HepG2 (cell line): ENCODE data around the gene CCRL2. TPM values are rescaled to one million over a fixed set of nuclear protein-coding genes. Genes with fewer than 3 reads are reported as not detected.

Experiments used
- ATAC-seq: fragments of 200-7000 bp; cut with Tn5 transposase; 3 replicates; pipeline ENCODE4 v1.9.1; 2020; ENCODE audit warnings: mild to moderate bottlenecking, moderate library complexity
- BruUV-seq: library from RNA; stranded (reverse); fragments of 400-500 nt; replicated peaks from 2 replicates; lab custom pipeline; 2021; lab: Mats Ljungman, UMichigan
- CTCF ChIA-PET: fragments of 300-600 bp; formaldehyde crosslinking; extraction: SDS; loops from one replicate; lab custom pipeline; 2021; ENCODE audit warnings: low total read pairs, inconsistent platforms, low intra/inter-chr PET ratio; lab: Yijun Ruan, JAX
- POLR2A ChIA-PET: fragments of 350-600 bp; sonication (Branson Sonifier 250); formaldehyde crosslinking; loops from one replicate; lab custom pipeline; 2020; ENCODE audit warnings: antibody characterized with exemption, inconsistent platforms; lab: Yijun Ruan, JAX
- DNase-seq: peaks from one replicate; pipeline ENCODE4 v3.0.0-alpha.2; 2015; ENCODE audit warnings: low spot score
- FAIRE-seq: peaks from 3 replicates; lab custom pipeline; 2011; peaks lifted over from hg19 to GRCh38; lab: Jason Lieb, UNC
- H2AFZ ChIP-seq: one replicate; pipeline ENCODE4 v1.6.1; 2011; ENCODE audit warnings: low read length, inconsistent platforms
- H3K27ac ChIP-seq: fragments of 300-600 bp; 3 replicates; pipeline ENCODE4 v1.8.0; 2011; ENCODE audit warnings: mixed run types, mild to moderate bottlenecking, mixed read lengths, low read length, inconsistent platforms; ENCODE audit not compliant: insufficient read depth; ENCODE audit errors: extremely low read length
- H3K27me3 ChIP-seq, 2 experiments: fragments of 200-600 bp in 1 of 2; 2 replicates in 1 of 2; 3 replicates in 1 of 2; pipeline versions ENCODE4 v1.6.0 to v1.8.0; 2011; ENCODE audit warnings: low read length in 2 of 2, mild to moderate bottlenecking in 2 of 2, moderate library complexity in 2 of 2, inconsistent platforms in 1 of 2; ENCODE audit not compliant: insufficient read depth in 2 of 2, control insufficient read depth in 1 of 2
- H3K36me3 ChIP-seq, 2 experiments: fragments of 200-600 bp in 1 of 2; replicated peaks in 1 of 2; 2 replicates in 1 of 2; 3 replicates in 1 of 2; pipeline versions ENCODE4 v1.5.1 to v1.8.0; 2011; ENCODE audit warnings: low read length in 2 of 2, inconsistent platforms in 1 of 2; ENCODE audit not compliant: insufficient read depth in 2 of 2, control insufficient read depth in 1 of 2
- H3K4me1 ChIP-seq: 2 replicates; pipeline ENCODE4 v1.5.1; 2012; ENCODE audit warnings: low read length, inconsistent platforms; ENCODE audit not compliant: insufficient read depth
- H3K4me2 ChIP-seq: 2 replicates; pipeline ENCODE4 v1.6.0; 2011; ENCODE audit warnings: low read depth, low read length, inconsistent platforms
- H3K4me3 ChIP-seq, 3 experiments: fragments of 200-600 bp in 1 of 3; sonication (generic), shearing (Covaris generic) in 1 of 3; replicated peaks in 1 of 3; 2 replicates each; pipeline ENCODE4 v1.5.1; 2011 to 2016; ENCODE audit warnings: low read length in 3 of 3, inconsistent platforms in 2 of 3, low read depth in 2 of 3, mild to moderate bottlenecking in 2 of 3, control low read depth in 1 of 3, mixed read lengths in 1 of 3; ENCODE audit not compliant: insufficient read depth in 1 of 3
- H3K79me2 ChIP-seq: one replicate; pipeline ENCODE4 v1.6.1; 2011; ENCODE audit warnings: low read length, inconsistent platforms; ENCODE audit not compliant: insufficient read depth
- H3K9ac ChIP-seq: 2 replicates; pipeline ENCODE4 v1.6.0; 2011; ENCODE audit warnings: mild to moderate bottlenecking, low read depth, low read length, inconsistent platforms; ENCODE audit not compliant: insufficient read depth
- H3K9me3 ChIP-seq: 2 replicates; pipeline ENCODE4 v1.5.1; 2012; ENCODE audit warnings: mild to moderate bottlenecking, low read length
- H4K20me1 ChIP-seq: 2 replicates; pipeline ENCODE4 v1.6.0; 2011; ENCODE audit warnings: inconsistent platforms, mild to moderate bottlenecking, low read length, moderate library complexity; ENCODE audit not compliant: insufficient read depth
- CEBPB ChIP-seq: IDR thresholded peaks from 2 replicates; pipeline ENCODE4 v1.6.1; 2011; ENCODE audit warnings: low read depth, low read length, improper control_type of control experiment, borderline replicate concordance
- WGBS: methylation state at CpG from one replicate; pipeline ENCODE4 v1.1.6; 2017; ENCODE audit warnings: low lambda C conversion rate; 5-methylcytosine and 5-hydroxymethylcytosine counted together
- in situ Hi-C: cut with HindIII; loops from 2 replicates; pipeline ENCODE4 v1.10.0; 2017; ENCODE audit warnings: low pct_unique_long_range_greater_than_20kb; ENCODE audit not compliant: extremely low pct_ligation_motif_present
- intact Hi-C: fragments of 100-400 bp; cut with micrococcal nuclease; formaldehyde crosslinking; loops from one replicate; pipeline ENCODE4 v1.10.0; 2022; ENCODE audit not compliant: unreplicated experiment
- polyA plus RNA-seq, 8 experiments: library from polyadenylated mRNA; depleted of rRNA in 3 of 8; stranded (reverse) in 7 of 8; unstranded in 1 of 8; fragments of >200 nt; fragmentation: Illumina TruSeq in 4 of 8; extraction: Trizol in 4 of 8; gene quantifications; 2 replicates each; pipeline versions ENCODE4 v1.2.1 to v1.2.3, GENCODE V29; 2011 to 2016; ENCODE audit warnings: low read depth in 4 of 8, missing spikeins in 1 of 8, mixed read lengths in 1 of 8; ENCODE audit not compliant: insufficient read depth in 1 of 8
- total RNA-seq, 5 experiments: library from RNA; depleted of rRNA; stranded (reverse); fragments of >200 nt; fragmentation: Illumina TruSeq; extraction: Trizol; gene quantifications; 2 replicates each; pipeline ENCODE4 v1.2.3, GENCODE V29; 2016; ENCODE audit warnings: low read depth in 1 of 5
- TF ChIP-seq, protein P1 (sequence below): sonication (generic); formaldehyde crosslinking; IDR thresholded peaks from 2 replicates; pipeline ENCODE4 v1.5.0; 2020; ENCODE audit warnings: missing genetic modification reagents
- TF ChIP-seq, protein P2 (sequence below): sonication (generic); formaldehyde crosslinking; IDR thresholded peaks from 2 replicates; pipeline ENCODE4 v1.5.1; 2020; ENCODE audit warnings: missing genetic modification reagents, mild to moderate bottlenecking, borderline replicate concordance
- TF ChIP-seq, protein P3 (sequence below), 2 experiments: fragments of 450-650 bp in 1 of 2; sonication (generic) in 1 of 2; formaldehyde crosslinking; IDR thresholded peaks; 2 replicates each; pipeline versions ENCODE4 v1.5.0 to v1.8.0; 2020 to 2022; ENCODE audit warnings: mild to moderate bottlenecking in 1 of 2, missing genetic modification reagents in 1 of 2

CCRL2 gene
- total and polyA plus RNA-seq, 2 of the 13 experiments (the other 11 are each of a cell fraction or from before 2014, with no cell fraction given), result not detected

DNA sequence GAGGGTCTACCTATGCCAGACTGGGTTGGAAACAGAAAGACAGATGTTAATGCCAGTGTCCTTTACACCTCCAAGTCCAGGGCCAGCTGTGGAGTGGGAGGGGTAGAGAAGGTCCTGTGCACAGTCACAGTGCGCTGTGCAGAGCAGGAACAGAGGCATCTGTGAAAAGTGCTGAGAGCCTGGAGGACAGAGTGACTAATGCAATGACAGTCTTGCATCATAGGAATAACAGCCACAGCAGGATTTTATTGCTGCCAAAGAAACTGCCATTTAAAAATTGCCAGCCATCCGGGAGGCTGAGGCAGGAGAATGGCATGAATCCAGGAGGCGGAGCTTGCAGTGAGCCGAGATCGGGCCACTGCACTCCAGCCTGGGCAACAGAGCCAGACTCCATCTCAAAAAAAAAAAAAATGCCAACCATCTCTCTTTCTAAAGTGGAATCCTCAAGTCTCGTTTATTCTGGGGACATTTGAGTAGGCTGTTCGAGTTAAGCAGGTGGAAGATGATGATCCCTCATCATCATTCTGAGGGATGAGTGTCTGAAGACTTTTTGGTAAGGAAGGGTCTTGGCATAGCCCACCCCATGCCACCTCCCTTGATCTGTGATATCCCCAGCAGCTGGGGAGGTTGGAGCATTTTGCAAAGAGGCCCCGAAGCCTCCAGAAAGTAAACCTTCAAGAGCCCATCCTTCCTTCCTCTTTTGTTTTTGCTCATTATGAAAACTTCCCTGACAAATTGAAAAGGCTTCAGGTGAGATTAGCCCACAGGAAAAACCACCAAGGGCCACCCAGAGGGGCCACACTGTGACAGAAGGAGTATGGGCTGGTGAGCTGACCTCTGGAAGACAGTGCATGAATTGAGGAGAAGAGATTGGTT, 45.4 kb upstream of the CCRL2 start:
- H3K27ac ChIP-seq, result no peak overlapping the region
- no peaks in the 10 kb centered on the region for H3K9me3 ChIP-seq
- in situ Hi-C loops, result no loop called here
- H3K4me2 ChIP-seq, result no peak overlapping the region
- ATAC-seq, result no peak
- H3K9ac ChIP-seq, result no peak overlapping the region
- TF ChIP-seq, protein P1, sequence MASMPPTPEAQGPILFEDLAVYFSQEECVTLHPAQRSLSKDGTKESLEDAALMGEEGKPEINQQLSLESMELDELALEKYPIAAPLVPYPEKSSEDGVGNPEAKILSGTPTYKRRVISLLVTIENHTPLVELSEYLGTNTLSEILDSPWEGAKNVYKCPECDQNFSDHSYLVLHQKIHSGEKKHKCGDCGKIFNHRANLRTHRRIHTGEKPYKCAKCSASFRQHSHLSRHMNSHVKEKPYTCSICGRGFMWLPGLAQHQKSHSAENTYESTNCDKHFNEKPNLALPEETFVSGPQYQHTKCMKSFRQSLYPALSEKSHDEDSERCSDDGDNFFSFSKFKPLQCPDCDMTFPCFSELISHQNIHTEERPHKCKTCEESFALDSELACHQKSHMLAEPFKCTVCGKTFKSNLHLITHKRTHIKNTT (CRISPR knock-in tag), result no peak
- TF ChIP-seq, protein P2, sequence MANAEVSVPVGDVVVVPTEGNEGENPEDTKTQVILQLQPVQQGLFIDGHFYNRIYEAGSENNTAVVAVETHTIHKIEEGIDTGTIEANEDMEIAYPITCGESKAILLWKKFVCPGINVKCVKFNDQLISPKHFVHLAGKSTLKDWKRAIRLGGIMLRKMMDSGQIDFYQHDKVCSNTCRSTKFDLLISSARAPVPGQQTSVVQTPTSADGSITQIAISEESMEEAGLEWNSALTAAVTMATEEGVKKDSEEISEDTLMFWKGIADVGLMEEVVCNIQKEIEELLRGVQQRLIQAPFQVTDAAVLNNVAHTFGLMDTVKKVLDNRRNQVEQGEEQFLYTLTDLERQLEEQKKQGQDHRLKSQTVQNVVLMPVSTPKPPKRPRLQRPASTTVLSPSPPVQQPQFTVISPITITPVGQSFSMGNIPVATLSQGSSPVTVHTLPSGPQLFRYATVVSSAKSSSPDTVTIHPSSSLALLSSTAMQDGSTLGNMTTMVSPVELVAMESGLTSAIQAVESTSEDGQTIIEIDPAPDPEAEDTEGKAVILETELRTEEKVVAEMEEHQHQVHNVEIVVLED (CRISPR knock-in tag), result no peak
- TF ChIP-seq CEBPB, result peak; percentile 35; the same call in 1 of the 2 replicates
- TF ChIP-seq, protein P3, sequence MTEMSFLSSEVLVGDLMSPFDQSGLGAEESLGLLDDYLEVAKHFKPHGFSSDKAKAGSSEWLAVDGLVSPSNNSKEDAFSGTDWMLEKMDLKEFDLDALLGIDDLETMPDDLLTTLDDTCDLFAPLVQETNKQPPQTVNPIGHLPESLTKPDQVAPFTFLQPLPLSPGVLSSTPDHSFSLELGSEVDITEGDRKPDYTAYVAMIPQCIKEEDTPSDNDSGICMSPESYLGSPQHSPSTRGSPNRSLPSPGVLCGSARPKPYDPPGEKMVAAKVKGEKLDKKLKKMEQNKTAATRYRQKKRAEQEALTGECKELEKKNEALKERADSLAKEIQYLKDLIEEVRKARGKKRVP (CRISPR knock-in tag; IDR thresholded peaks at IDR 0.05), result no peak
- H3K36me3 ChIP-seq, result no peaks in the 10 kb centered on the region
- H4K20me1 ChIP-seq, result no peaks in the 10 kb centered on the region
- ChIA-PET POLR2A (no interaction called here), CTCF (no interaction called here)
- no peaks in the 10 kb centered on the region for H3K4me1 ChIP-seq
- H3K27me3 ChIP-seq, result peaks cover 0 to 3% of the 10 kb centered on the region in 2 experiments; a peak in 2 of 5 replicates
- intact Hi-C loops, result no loop called here
- BruUV-seq, result no TSS peak
- no peak for DNase-seq
- 21% methylated on average over 8 of the region's 8 CpGs for WGBS
- no peak for FAIRE-seq
- no peaks in the 10 kb centered on the region for H3K79me2 ChIP-seq
- H2AFZ ChIP-seq, result no peak overlapping the region
- no peak overlapping the region for H3K4me3 ChIP-seq
